NCI-H2196 treated with DMSO at 0.1 percent for 48 hours (cell line): ENCODE results near the gene DHFR2.

Experiments
- DNase-seq: peaks from one replicate; lab custom pipeline; 2025; ENCODE audit not compliant: unreplicated experiment; lab: John Stamatoyannopoulos, UW

The DHFR2 gene

GRCh38 chr3:94008253-94008652 lies 54.5 kb downstream of the DHFR2 start:
- DNase-seq = no peak
